GM12878 (cell line): ENCODE data around the gene MAX. TPM values are rescaled to one million over a fixed set of nuclear protein-coding genes. Genes with fewer than 3 reads are reported as not detected.

Source experiments
- ATAC-seq: fragments of 200-7000 bp; cut with Tn5 transposase; 3 replicates; pipeline ENCODE4 v1.9.1; 2020; ENCODE audit warnings: mild to moderate bottlenecking, moderate library complexity
- BruUV-seq: library from RNA; stranded (reverse); fragments of 400-500 nt; replicated peaks from 2 replicates; lab custom pipeline; 2021; lab: Mats Ljungman, UMichigan
- CTCF ChIA-PET: fragments of 300-600 bp; sonication (Branson Sonifier 250); formaldehyde crosslinking; extraction: SDS; loops from one replicate; lab custom pipeline; 2021; ENCODE audit warnings: inconsistent platforms; lab: Yijun Ruan, JAX
- POLR2A ChIA-PET: fragments of 350-600 bp; formaldehyde crosslinking; extraction: SDS; loops from one replicate; lab custom pipeline; 2021; ENCODE audit warnings: inconsistent platforms; lab: Charles Lee
- RAD21 ChIA-PET: fragments of 300-600 bp; sonication (Branson Sonifier 250); formaldehyde crosslinking; loops from one replicate; lab custom pipeline; 2023; ENCODE audit warnings: antibody characterized with exemption; ENCODE audit not compliant: unreplicated experiment; lab: Charles Lee
- SMC1A ChIA-PET: fragments of 300-600 bp; sonication (Branson Sonifier 250); formaldehyde crosslinking; loops from one replicate; lab custom pipeline; 2023; ENCODE audit not compliant: unreplicated experiment, uncharacterized antibody; lab: Charles Lee
- DNase-seq: peaks from one replicate; pipeline ENCODE4 v3.0.0-alpha.2; 2011; ENCODE audit warnings: low read depth, low spot score
- FAIRE-seq: peaks from 3 replicates; lab custom pipeline; 2011; peaks lifted over from hg19 to GRCh38; lab: Jason Lieb, UNC
- H2AFZ ChIP-seq: 2 replicates; pipeline ENCODE4 v1.6.0; 2011; ENCODE audit warnings: low read depth, low read length, control low read depth; ENCODE audit not compliant: control insufficient read depth
- H3K27ac ChIP-seq: 2 replicates; pipeline ENCODE4 v1.5.1; 2011; ENCODE audit warnings: control low read depth; ENCODE audit not compliant: control insufficient read depth, insufficient read depth
- H3K27me3 ChIP-seq, 2 experiments: replicated peaks in 1 of 2; 2 replicates each; pipeline versions ENCODE4 v1.6.0 to v1.6.1; 2011; ENCODE audit warnings: low read length in 1 of 2; ENCODE audit not compliant: control insufficient read depth in 2 of 2, insufficient read depth in 2 of 2
- H3K36me3 ChIP-seq, 2 experiments: 2 replicates each; pipeline ENCODE4 v1.5.1; 2011; ENCODE audit warnings: low read length in 1 of 2; ENCODE audit not compliant: control insufficient read depth in 2 of 2, insufficient read depth in 2 of 2
- H3K4me1 ChIP-seq: 2 replicates; pipeline ENCODE4 v1.6.1; 2011; ENCODE audit warnings: mild to moderate bottlenecking, low read length, moderate library complexity, mixed read lengths; ENCODE audit not compliant: control insufficient read depth, insufficient read depth
- H3K4me2 ChIP-seq: 2 replicates; pipeline ENCODE4 v1.6.0; 2011; ENCODE audit warnings: control low read depth; ENCODE audit not compliant: control insufficient read depth, insufficient read depth
- H3K4me3 ChIP-seq: fragments of 200-600 bp; sonication (generic); 2 replicates; pipeline ENCODE4 v1.5.1; 2016
- H3K79me2 ChIP-seq: 2 replicates; pipeline ENCODE4 v1.6.0; 2011; ENCODE audit warnings: low read length; ENCODE audit not compliant: control insufficient read depth, insufficient read depth
- H3K9ac ChIP-seq: 2 replicates; pipeline ENCODE4 v1.8.0; 2011; ENCODE audit warnings: low read length, control low read depth, mixed read lengths; ENCODE audit not compliant: control insufficient read depth, insufficient read depth
- H3K9me3 ChIP-seq: replicated peaks from 3 replicates; pipeline ENCODE4 v1.5.1; 2011; ENCODE audit warnings: mild to moderate bottlenecking, low read length; ENCODE audit not compliant: control insufficient read depth, insufficient read depth
- H4K20me1 ChIP-seq: 2 replicates; pipeline ENCODE4 v1.6.0; 2011; ENCODE audit not compliant: control insufficient read depth, insufficient read depth
- CHD4 ChIP-seq: fragments of 200-600 bp; sonication (generic); IDR thresholded peaks from 2 replicates; pipeline ENCODE4 v1.6.1; 2016; ENCODE audit warnings: mild to moderate bottlenecking
- NFXL1 ChIP-seq: fragments of 450-650 bp; IDR thresholded peaks from 2 replicates; pipeline ENCODE4 v1.6.1; 2017; ENCODE audit warnings: antibody characterized with exemption, mild to moderate bottlenecking, borderline replicate concordance
- WGBS: methylation state at CpG from one replicate; pipeline ENCODE4 v1.1.6; 2016; ENCODE audit warnings: low lambda C conversion rate; ENCODE audit not compliant: insufficient replicate concordance, insufficient coverage; ENCODE audit errors: missing lambda C conversion rate; 5-methylcytosine and 5-hydroxymethylcytosine counted together
- in situ Hi-C: fragments of 300-500 bp; cut with MboI; formaldehyde crosslinking; loops from 9 replicates; pipeline ENCODE4 v1.14.3; 2018; ENCODE audit warnings: mixed read lengths
- intact Hi-C: fragments of 100-400 bp; cut with micrococcal nuclease; formaldehyde crosslinking; loops from one replicate; pipeline ENCODE4 v1.14.2; 2022; ENCODE audit not compliant: unreplicated experiment
- polyA plus RNA-seq, 11 experiments: library from polyadenylated mRNA; depleted of rRNA in 4 of 11; unstranded in 6 of 11; stranded (reverse) in 5 of 11; fragments of >200 nt; fragmentation: Nextera tagmentation in 4 of 11; fragmentation: Illumina TruSeq in 1 of 11; extraction: Ambion mirVana in 4 of 11; extraction: Trizol in 1 of 11; gene quantifications; 1 replicate in 1 of 11; 2 replicates in 10 of 11; pipeline versions ENCODE4 v1.2.1 to v1.2.3, GENCODE V29; 2011 to 2016; ENCODE audit warnings: inconsistent platforms in 2 of 11, missing spikeins in 2 of 11, low read depth in 1 of 11
- total RNA-seq, 4 experiments: library from RNA; depleted of rRNA in 3 of 4; stranded (reverse); fragments of >200 nt in 3 of 4; fragmentation: Illumina TruSeq in 1 of 4; extraction: Trizol in 1 of 4; gene quantifications; 2 replicates each; pipeline versions ENCODE4 v1.2.1 to v1.2.3, GENCODE V29; 2013 to 2021
- TF ChIP-seq, protein P1 (sequence below): fragments of 450-650 bp; IDR thresholded peaks from 2 replicates; pipeline ENCODE4 v1.6.1; 2017; ENCODE audit warnings: mild to moderate bottlenecking, low read depth, inconsistent platforms; ENCODE audit not compliant: poor library complexity, severe bottlenecking
- TF ChIP-seq, protein P2 (sequence below): fragments of 450-650 bp; IDR thresholded peaks from 2 replicates; pipeline ENCODE4 v1.6.1; 2017; ENCODE audit warnings: mild to moderate bottlenecking, moderate library complexity
- TF ChIP-seq, protein P3 (sequence below): IDR thresholded peaks from 2 replicates; pipeline ENCODE4 v1.6.1; 2011; ENCODE audit warnings: mild to moderate bottlenecking, low read depth, low read length, moderate library complexity; ENCODE audit not compliant: insufficient replicate concordance
- TF ChIP-seq, protein P4 (sequence below): fragments of 450-650 bp; formaldehyde crosslinking; IDR thresholded peaks from 2 replicates; pipeline ENCODE4 v1.4.0; 2022; ENCODE audit warnings: mild to moderate bottlenecking, moderate library complexity

MAX gene
- total and polyA plus RNA-seq, 10 of the 15 experiments (the other 5 are each of a cell fraction or from before 2014, with no cell fraction given) = 21.5 to 122 (median 67.5) TPM

DNA sequence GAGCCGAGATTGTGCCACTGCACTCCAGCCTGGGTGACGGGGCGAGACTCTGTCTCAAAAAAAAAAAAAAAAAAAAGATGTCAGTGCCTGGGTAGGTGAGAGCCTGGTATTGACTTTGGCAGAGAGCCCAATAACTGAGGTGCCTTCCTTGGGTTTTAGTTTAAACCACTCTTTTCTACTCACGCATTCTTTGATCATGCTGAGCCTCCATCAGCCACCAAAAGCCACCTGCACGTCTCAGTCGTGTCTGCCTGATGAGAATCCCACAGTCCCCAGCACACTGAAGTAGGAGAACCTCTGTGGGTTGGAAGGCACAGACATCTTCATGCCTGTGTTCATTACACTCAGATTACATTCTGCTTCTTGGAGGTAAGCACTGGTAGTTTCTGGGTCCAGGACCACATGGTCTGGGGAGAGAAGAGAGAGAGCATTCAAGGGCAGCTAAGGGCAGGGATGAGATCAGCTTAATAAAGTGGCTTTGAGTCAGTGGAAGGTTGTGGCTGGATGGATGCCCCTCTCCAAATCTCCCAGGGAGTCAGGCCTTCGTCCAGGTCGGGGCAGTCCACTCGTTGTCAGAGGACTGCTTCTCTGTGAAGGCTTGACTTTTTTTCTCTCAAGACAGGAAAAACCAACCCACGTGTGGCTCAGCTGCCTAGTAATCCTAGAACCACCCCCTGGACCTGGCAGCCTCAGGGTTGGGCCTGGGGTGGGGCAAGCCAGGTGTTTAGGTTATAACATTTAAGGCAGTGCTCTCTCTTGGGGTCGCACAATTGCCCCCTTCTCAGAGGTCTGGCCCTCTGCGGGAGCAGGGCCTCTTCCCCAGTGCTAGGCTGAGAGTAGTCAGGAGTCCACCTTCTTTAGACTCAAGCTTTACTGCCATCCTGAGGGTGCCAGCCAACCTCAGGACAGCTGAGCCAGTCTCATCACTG lies 32.6 kb upstream of the MAX start (continued):
- TF ChIP-seq, protein P1, sequence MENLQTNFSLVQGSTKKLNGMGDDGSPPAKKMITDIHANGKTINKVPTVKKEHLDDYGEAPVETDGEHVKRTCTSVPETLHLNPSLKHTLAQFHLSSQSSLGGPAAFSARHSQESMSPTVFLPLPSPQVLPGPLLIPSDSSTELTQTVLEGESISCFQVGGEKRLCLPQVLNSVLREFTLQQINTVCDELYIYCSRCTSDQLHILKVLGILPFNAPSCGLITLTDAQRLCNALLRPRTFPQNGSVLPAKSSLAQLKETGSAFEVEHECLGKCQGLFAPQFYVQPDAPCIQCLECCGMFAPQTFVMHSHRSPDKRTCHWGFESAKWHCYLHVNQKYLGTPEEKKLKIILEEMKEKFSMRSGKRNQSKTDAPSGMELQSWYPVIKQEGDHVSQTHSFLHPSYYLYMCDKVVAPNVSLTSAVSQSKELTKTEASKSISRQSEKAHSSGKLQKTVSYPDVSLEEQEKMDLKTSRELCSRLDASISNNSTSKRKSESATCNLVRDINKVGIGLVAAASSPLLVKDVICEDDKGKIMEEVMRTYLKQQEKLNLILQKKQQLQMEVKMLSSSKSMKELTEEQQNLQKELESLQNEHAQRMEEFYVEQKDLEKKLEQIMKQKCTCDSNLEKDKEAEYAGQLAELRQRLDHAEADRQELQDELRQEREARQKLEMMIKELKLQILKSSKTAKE = no peak
- TF ChIP-seq, protein P2, sequence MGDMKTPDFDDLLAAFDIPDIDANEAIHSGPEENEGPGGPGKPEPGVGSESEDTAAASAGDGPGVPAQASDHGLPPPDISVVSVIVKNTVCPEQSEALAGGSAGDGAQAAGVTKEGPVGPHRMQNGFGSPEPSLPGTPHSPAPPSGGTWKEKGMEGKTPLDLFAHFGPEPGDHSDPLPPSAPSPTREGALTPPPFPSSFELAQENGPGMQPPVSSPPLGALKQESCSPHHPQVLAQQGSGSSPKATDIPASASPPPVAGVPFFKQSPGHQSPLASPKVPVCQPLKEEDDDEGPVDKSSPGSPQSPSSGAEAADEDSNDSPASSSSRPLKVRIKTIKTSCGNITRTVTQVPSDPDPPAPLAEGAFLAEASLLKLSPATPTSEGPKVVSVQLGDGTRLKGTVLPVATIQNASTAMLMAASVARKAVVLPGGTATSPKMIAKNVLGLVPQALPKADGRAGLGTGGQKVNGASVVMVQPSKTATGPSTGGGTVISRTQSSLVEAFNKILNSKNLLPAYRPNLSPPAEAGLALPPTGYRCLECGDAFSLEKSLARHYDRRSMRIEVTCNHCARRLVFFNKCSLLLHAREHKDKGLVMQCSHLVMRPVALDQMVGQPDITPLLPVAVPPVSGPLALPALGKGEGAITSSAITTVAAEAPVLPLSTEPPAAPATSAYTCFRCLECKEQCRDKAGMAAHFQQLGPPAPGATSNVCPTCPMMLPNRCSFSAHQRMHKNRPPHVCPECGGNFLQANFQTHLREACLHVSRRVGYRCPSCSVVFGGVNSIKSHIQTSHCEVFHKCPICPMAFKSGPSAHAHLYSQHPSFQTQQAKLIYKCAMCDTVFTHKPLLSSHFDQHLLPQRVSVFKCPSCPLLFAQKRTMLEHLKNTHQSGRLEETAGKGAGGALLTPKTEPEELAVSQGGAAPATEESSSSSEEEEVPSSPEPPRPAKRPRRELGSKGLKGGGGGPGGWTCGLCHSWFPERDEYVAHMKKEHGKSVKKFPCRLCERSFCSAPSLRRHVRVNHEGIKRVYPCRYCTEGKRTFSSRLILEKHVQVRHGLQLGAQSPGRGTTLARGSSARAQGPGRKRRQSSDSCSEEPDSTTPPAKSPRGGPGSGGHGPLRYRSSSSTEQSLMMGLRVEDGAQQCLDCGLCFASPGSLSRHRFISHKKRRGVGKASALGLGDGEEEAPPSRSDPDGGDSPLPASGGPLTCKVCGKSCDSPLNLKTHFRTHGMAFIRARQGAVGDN = no peak

DNA sequence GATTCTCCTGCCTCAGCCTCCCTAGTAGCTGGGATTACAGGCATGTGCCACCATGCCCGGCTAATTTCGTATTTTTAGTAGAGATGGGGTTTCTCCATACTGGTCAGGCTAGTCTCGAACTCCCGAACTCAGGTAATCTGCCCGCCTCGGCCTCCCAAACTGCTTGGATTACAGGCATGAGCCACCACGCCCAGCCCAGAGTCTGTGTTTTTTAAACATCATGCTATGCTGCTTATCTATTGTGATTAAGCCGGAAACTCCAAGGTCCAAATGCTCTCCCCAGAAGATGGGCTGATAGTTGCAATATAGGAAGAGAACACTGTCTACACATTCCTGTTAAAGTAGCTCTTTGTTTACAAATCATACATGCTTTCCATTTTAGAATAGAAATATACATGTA lies 30.5 kb upstream of the MAX start:
- Histone ChIP-seq H3K9me3 (no peaks in the 10 kb centered on the region), H3K27ac (no peak overlapping the region)
- ATAC-seq = no peak
- TF ChIP-seq, protein P3, sequence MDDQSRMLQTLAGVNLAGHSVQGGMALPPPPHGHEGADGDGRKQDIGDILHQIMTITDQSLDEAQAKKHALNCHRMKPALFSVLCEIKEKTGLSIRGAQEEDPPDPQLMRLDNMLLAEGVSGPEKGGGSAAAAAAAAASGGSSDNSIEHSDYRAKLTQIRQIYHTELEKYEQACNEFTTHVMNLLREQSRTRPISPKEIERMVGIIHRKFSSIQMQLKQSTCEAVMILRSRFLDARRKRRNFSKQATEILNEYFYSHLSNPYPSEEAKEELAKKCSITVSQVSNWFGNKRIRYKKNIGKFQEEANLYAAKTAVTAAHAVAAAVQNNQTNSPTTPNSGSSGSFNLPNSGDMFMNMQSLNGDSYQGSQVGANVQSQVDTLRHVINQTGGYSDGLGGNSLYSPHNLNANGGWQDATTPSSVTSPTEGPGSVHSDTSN = no peak
- TF ChIP-seq NFXL1 (no peak), CHD4 (no peak)
- TF ChIP-seq, protein P4, sequence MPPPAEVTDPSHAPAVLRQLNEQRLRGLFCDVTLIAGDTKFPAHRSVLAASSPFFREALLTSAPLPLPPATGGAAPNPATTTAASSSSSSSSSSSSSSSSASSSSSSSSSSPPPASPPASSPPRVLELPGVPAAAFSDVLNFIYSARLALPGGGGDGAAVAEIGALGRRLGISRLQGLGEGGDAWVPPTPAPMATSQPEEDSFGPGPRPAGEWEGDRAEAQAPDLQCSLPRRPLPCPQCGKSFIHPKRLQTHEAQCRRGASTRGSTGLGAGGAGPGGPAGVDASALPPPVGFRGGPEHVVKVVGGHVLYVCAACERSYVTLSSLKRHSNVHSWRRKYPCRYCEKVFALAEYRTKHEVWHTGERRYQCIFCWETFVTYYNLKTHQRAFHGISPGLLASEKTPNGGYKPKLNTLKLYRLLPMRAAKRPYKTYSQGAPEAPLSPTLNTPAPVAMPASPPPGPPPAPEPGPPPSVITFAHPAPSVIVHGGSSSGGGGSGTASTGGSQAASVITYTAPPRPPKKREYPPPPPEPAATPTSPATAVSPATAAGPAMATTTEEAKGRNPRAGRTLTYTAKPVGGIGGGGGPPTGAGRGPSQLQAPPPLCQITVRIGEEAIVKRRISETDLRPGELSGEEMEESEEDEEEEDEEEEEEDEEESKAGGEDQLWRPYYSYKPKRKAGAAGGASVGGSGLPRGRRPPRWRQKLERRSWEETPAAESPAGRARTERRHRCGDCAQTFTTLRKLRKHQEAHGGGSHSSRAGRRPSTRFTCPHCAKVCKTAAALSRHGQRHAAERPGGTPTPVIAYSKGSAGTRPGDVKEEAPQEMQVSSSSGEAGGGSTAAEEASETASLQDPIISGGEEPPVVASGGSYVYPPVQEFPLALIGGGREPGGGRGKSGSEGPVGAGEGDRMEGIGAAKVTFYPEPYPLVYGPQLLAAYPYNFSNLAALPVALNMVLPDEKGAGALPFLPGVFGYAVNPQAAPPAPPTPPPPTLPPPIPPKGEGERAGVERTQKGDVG (CRISPR knock-in tag) = no peak
- TF ChIP-seq, all 136 proteins: peak for 0
- H3K36me3 ChIP-seq = no peaks in the 10 kb centered on the region
- FAIRE-seq (no peak), DNase-seq (no peak)
- POLR2A ChIA-PET = no interaction called here
- no peaks in the 10 kb centered on the region for H3K4me1 ChIP-seq
- intact Hi-C loops (no loop called here), in situ Hi-C loops (no loop called here)
- no peak overlapping the region for H3K4me2 ChIP-seq
- H4K20me1 ChIP-seq = no peaks in the 10 kb centered on the region
- CTCF ChIA-PET = no interaction called here
- WGBS = 68% methylated on average over 8 of the region's 8 CpGs
- H3K27me3 ChIP-seq = no peaks in the 10 kb centered on the region; a peak in 1 of 4 replicates
- RAD21 ChIA-PET = no interaction called here
- H3K4me3 ChIP-seq = no peak overlapping the region
- no peaks in the 10 kb centered on the region for H3K79me2 ChIP-seq
- no TSS peak for BruUV-seq
- H3K9ac ChIP-seq = no peak overlapping the region
- SMC1A ChIA-PET = no interaction called here
- no peak overlapping the region for H2AFZ ChIP-seq
